ENCODE measurements around the gene EFNA2.
A peak's percentile ranks its signal among the peaks of the same experiment; 100 is the strongest.
"Not testable (repeated sequence)": the region's sequence is repeated elsewhere in the genome, so short reads cannot be mapped to it uniquely, and the experiment has no call there.

EFNA2 gene

GRCh38 chr19:1315470-1316166 is 29.9 kb downstream of the EFNA2 start:
- TF ChIP-seq, protein P1, sequence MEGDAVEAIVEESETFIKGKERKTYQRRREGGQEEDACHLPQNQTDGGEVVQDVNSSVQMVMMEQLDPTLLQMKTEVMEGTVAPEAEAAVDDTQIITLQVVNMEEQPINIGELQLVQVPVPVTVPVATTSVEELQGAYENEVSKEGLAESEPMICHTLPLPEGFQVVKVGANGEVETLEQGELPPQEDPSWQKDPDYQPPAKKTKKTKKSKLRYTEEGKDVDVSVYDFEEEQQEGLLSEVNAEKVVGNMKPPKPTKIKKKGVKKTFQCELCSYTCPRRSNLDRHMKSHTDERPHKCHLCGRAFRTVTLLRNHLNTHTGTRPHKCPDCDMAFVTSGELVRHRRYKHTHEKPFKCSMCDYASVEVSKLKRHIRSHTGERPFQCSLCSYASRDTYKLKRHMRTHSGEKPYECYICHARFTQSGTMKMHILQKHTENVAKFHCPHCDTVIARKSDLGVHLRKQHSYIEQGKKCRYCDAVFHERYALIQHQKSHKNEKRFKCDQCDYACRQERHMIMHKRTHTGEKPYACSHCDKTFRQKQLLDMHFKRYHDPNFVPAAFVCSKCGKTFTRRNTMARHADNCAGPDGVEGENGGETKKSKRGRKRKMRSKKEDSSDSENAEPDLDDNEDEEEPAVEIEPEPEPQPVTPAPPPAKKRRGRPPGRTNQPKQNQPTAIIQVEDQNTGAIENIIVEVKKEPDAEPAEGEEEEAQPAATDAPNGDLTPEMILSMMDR (IDR thresholded peaks at IDR 0.05; ENCODE audit: borderline replicate concordance, control extremely low read depth, extremely low read depth, insufficient read depth, missing control alignments), result peak; percentile 80
- peak; percentile 89 for DNase-seq (ENCODE audit: low spot score)
- in situ Hi-C loops (cut with MboI; ENCODE audit: low sequenced_read_pairs, unreplicated experiment), result no loop called here

GRCh38 chr19:1316466-1316865 is 30.8 kb downstream of the EFNA2 start:
- in situ Hi-C loops (cut with MboI; ENCODE audit: low sequenced_read_pairs, unreplicated experiment), result no loop called here
- DNase-seq (ENCODE audit: low spot score), result no peak
- TF ChIP-seq, protein P1 (IDR thresholded peaks at IDR 0.05; ENCODE audit: borderline replicate concordance, control extremely low read depth, extremely low read depth, insufficient read depth, missing control alignments), result no peak

- in situ Hi-C loops (cut with MboI; ENCODE audit: low sequenced_read_pairs, unreplicated experiment), result no loop called here
- no peak for DNase-seq (ENCODE audit: low spot score)
- TF ChIP-seq, protein P1 (IDR thresholded peaks at IDR 0.05; ENCODE audit: borderline replicate concordance, control extremely low read depth, extremely low read depth, insufficient read depth, missing control alignments), result no peak
Measured at GRCh38 chr19:1317274-1318003, 31.8 kb downstream of the EFNA2 start.

GRCh38 chr19:1318678-1319471 is 33.2 kb downstream of the EFNA2 start:
- no peak for DNase-seq (ENCODE audit: low spot score)
- TF ChIP-seq, protein P1 (IDR thresholded peaks at IDR 0.05; ENCODE audit: borderline replicate concordance, control extremely low read depth, extremely low read depth, insufficient read depth, missing control alignments), result no peak
- in situ Hi-C loops (cut with MboI; ENCODE audit: low sequenced_read_pairs, unreplicated experiment), result no loop called here

DNA sequence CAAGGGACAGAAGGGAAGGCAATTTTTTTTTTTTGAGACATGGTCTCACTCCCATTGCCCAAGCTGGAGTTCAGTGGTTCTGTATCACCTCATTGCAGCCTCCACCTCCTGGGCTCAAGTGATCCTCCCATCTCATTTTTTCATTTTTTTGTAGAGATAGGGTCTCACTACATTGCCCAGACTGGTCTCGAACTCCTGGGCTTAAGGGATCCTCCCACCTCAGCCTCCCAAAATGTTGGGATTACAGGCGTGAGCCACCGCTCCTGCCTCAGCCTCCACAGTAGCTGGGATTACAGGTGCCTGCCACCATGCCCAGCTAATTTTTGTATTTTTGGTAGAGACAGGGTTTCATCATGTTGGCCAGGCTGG is 34.6 kb downstream of the EFNA2 start:
- in situ Hi-C loops (cut with MboI; ENCODE audit: low sequenced_read_pairs, unreplicated experiment); DNase-seq (ENCODE audit: low spot score): not testable (repeated sequence)

- DNase-seq (ENCODE audit: low spot score), result no peak
- TF ChIP-seq, protein P1 (IDR thresholded peaks at IDR 0.05; ENCODE audit: borderline replicate concordance, control extremely low read depth, extremely low read depth, insufficient read depth, missing control alignments), result no peak
- in situ Hi-C loops (cut with MboI; ENCODE audit: low sequenced_read_pairs, unreplicated experiment), result no loop called here
Measured at GRCh38 chr19:1321539-1321938, 35.9 kb downstream of the EFNA2 start.

Measured in GM13976 (cell line).